HEK293T (cell line): ENCODE measurements around the gene SGSH.

Experiments
- BHLHE40 ChIP-seq: fragments of 450-650 bp; IDR thresholded peaks from 2 replicates; pipeline ENCODE4 v1.6.1; 2016; ENCODE audit warnings: mild to moderate bottlenecking, moderate library complexity, borderline replicate concordance
- FOXA1 ChIP-seq: fragments of 450-650 bp; IDR thresholded peaks from 2 replicates; pipeline ENCODE4 v1.6.1; 2016; ENCODE audit warnings: mild to moderate bottlenecking
- NFRKB ChIP-seq: fragments of 450-650 bp; IDR thresholded peaks from 2 replicates; pipeline ENCODE4 v1.6.1; 2016; ENCODE audit warnings: mild to moderate bottlenecking, moderate library complexity
- SP1 ChIP-seq: fragments of 450-650 bp; IDR thresholded peaks from 2 replicates; pipeline ENCODE4 v1.6.1; 2017
- TARDBP ChIP-seq: fragments of 450-650 bp; IDR thresholded peaks from 2 replicates; pipeline ENCODE4 v1.6.1; 2016
- TF ChIP-seq, protein P1 (sequence below): fragments of 450-650 bp; IDR thresholded peaks from 2 replicates; pipeline ENCODE4 v1.6.1; 2016

DNA sequence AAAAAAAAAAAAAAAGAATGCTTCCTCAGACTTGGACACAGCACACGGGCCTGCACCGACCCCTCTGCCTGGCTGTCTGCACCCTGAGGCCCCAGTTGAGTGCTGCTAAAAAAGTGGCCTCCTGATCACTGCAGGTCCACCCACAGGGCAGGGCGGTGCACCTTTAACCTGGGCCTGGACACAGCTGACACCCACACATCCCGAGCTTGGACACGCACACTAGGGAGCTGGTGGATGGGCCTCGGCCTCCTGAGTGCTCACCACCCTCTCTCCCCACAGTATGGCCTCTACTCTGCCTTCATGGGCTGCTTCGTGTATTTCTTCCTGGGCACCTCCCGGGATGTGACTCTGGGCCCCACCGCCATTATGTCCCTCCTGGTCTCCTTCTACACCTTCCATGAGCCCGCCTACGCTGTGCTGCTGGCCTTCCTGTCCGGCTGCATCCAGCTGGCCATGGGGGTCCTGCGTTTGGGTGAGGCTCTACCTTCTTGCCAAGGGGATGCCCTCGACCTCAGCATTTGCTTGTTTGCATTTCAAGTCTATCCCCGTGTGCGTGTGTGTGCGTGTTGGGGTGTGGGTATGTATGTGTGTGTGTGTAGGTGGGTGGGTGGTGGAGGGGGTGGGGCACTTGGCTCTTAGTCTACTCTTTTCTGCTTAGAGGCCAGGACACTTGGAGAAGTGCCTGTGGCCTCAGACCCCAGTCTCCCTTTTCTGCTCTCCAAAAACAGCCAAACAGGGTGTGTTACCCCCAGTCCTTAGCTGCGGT, 2.4 kb upstream of the SGSH start:
- TF ChIP-seq BHLHE40 (no peak), TARDBP (no peak), SP1 (no peak), NFRKB (no peak), FOXA1 (no peak)
- TF ChIP-seq, protein P1, sequence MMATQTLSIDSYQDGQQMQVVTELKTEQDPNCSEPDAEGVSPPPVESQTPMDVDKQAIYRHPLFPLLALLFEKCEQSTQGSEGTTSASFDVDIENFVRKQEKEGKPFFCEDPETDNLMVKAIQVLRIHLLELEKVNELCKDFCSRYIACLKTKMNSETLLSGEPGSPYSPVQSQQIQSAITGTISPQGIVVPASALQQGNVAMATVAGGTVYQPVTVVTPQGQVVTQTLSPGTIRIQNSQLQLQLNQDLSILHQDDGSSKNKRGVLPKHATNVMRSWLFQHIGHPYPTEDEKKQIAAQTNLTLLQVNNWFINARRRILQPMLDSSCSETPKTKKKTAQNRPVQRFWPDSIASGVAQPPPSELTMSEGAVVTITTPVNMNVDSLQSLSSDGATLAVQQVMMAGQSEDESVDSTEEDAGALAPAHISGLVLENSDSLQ, result no peak
